Measurements from ENCODE around the gene LIG3. TPM values are rescaled to one million over a fixed set of nuclear protein-coding genes. Genes with fewer than 3 reads are reported as not detected.

LIG3 gene
- total and polyA plus RNA-seq, 2 of the 13 experiments (the other 11 are each of a cell fraction or from before 2014, with no cell fraction given) = 34.4 to 36.2 TPM

GRCh38 chr17:34998205-34998604, 17.9 kb downstream of the LIG3 start (continued):
- TF ChIP-seq, protein P1, sequence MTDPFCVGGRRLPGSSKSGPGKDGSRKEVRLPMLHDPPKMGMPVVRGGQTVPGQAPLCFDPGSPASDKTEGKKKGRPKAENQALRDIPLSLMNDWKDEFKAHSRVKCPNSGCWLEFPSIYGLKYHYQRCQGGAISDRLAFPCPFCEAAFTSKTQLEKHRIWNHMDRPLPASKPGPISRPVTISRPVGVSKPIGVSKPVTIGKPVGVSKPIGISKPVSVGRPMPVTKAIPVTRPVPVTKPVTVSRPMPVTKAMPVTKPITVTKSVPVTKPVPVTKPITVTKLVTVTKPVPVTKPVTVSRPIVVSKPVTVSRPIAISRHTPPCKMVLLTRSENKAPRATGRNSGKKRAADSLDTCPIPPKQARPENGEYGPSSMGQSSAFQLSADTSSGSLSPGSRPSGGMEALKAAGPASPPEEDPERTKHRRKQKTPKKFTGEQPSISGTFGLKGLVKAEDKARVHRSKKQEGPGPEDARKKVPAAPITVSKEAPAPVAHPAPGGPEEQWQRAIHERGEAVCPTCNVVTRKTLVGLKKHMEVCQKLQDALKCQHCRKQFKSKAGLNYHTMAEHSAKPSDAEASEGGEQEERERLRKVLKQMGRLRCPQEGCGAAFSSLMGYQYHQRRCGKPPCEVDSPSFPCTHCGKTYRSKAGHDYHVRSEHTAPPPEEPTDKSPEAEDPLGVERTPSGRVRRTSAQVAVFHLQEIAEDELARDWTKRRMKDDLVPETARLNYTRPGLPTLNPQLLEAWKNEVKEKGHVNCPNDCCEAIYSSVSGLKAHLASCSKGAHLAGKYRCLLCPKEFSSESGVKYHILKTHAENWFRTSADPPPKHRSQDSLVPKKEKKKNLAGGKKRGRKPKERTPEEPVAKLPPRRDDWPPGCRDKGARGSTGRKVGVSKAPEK (CRISPR knock-in tag; IDR thresholded peaks at IDR 0.05; ENCODE audit: borderline replicate concordance) = no peak
- no peak for TF ChIP-seq SETDB1 (CRISPR knock-in tag; IDR thresholded peaks at IDR 0.05; ENCODE audit: borderline replicate concordance)
- no peak for TF ChIP-seq ZNF660 (CRISPR knock-in tag; IDR thresholded peaks at IDR 0.05; ENCODE audit: borderline replicate concordance, low read depth)
- TF ChIP-seq ZBTB49 (CRISPR knock-in tag; IDR thresholded peaks at IDR 0.05; ENCODE audit: borderline replicate concordance) = no peak
- TF ChIP-seq HIC2 (CRISPR knock-in tag; IDR thresholded peaks at IDR 0.05; ENCODE audit: low read depth) = no peak
- no peak for TF ChIP-seq ZNF792 (CRISPR knock-in tag; IDR thresholded peaks at IDR 0.05)
- 0 out of 2 replicates have a peak, but pooled peaks have one; percentile 19 for TF ChIP-seq RXRB (CRISPR knock-in tag; IDR thresholded peaks at IDR 0.05; ENCODE audit: borderline replicate concordance)
- TF ChIP-seq RXRA (CRISPR knock-in tag; IDR thresholded peaks at IDR 0.05) = no peak
- no peak for TF ChIP-seq ZNF773 (CRISPR knock-in tag; IDR thresholded peaks at IDR 0.05; ENCODE audit: borderline replicate concordance)
- TF ChIP-seq, protein P2, sequence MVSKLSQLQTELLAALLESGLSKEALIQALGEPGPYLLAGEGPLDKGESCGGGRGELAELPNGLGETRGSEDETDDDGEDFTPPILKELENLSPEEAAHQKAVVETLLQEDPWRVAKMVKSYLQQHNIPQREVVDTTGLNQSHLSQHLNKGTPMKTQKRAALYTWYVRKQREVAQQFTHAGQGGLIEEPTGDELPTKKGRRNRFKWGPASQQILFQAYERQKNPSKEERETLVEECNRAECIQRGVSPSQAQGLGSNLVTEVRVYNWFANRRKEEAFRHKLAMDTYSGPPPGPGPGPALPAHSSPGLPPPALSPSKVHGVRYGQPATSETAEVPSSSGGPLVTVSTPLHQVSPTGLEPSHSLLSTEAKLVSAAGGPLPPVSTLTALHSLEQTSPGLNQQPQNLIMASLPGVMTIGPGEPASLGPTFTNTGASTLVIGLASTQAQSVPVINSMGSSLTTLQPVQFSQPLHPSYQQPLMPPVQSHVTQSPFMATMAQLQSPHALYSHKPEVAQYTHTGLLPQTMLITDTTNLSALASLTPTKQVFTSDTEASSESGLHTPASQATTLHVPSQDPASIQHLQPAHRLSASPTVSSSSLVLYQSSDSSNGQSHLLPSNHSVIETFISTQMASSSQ (IDR thresholded peaks at IDR 0.05; ENCODE audit: low read depth) = no peak
- TF ChIP-seq, protein P2 (CRISPR knock-in tag; IDR thresholded peaks at IDR 0.05; ENCODE audit: borderline replicate concordance) = no peak
- TF ChIP-seq ZNF605 (CRISPR knock-in tag; IDR thresholded peaks at IDR 0.05) = no peak
- peak; percentile 71; the same call in 1 of the 2 replicates for TF ChIP-seq ZNF574 (CRISPR knock-in tag; IDR thresholded peaks at IDR 0.05)
- no peak for TF ChIP-seq ZSCAN30 (CRISPR knock-in tag; IDR thresholded peaks at IDR 0.05)
- TF ChIP-seq IKZF4 (CRISPR knock-in tag; IDR thresholded peaks at IDR 0.05; ENCODE audit: borderline replicate concordance, low read depth, not compliant biosample characterization) = no peak
- no peak for TF ChIP-seq ZNF205 (CRISPR knock-in tag; IDR thresholded peaks at IDR 0.05)

Measured in HepG2 (cell line).